MCF 10A (cell line): ENCODE data around the gene TMEM130. TPM values are rescaled to one million over a fixed set of nuclear protein-coding genes. Genes with fewer than 3 reads are reported as not detected.

Experiments
- BruUV-seq: library from RNA; stranded (reverse); fragments of 400-500 nt; replicated peaks from 2 replicates; lab custom pipeline; 2021; lab: Mats Ljungman, UMichigan
- CTCF ChIA-PET: fragments of 300-600 bp; sonication (Branson Sonifier 250); formaldehyde crosslinking; extraction: SDS; loops from one replicate; lab custom pipeline; 2021; ENCODE audit warnings: antibody characterized with exemption, inconsistent platforms; lab: Yijun Ruan, JAX
- POLR2A ChIA-PET: fragments of 300-600, 350-650 bp; sonication (Branson Sonifier 250); formaldehyde crosslinking; extraction: SDS; loops from one replicate; lab custom pipeline; 2020; ENCODE audit warnings: antibody characterized with exemption, inconsistent platforms; lab: Yijun Ruan, JAX
- DNase-seq: peaks from one replicate; pipeline ENCODE4 v3.0.0-alpha.2; 2018; ENCODE audit not compliant: unreplicated experiment
- H3K27ac Mint-ChIP-seq: one replicate; pipeline ENCODE4 v1.8.0; 2022; ENCODE audit warnings: mild to moderate bottlenecking, low read depth, mixed read lengths; ENCODE audit not compliant: unreplicated experiment
- H3K27me3 Mint-ChIP-seq: one replicate; pipeline ENCODE4 v1.8.0; 2022; ENCODE audit warnings: mixed read lengths; ENCODE audit not compliant: insufficient read depth, unreplicated experiment
- H3K36me3 Mint-ChIP-seq: one replicate; pipeline ENCODE4 v1.8.0; 2022; ENCODE audit warnings: mild to moderate bottlenecking, moderate library complexity, mixed read lengths; ENCODE audit not compliant: insufficient read depth, unreplicated experiment
- H3K4me1 Mint-ChIP-seq: one replicate; pipeline ENCODE4 v1.8.0; 2022; ENCODE audit warnings: mixed read lengths; ENCODE audit not compliant: insufficient read depth, unreplicated experiment
- H3K4me3 Mint-ChIP-seq: one replicate; pipeline ENCODE4 v1.8.0; 2022; ENCODE audit warnings: mild to moderate bottlenecking, moderate library complexity, mixed read lengths; ENCODE audit not compliant: unreplicated experiment
- H3K9me3 Mint-ChIP-seq: one replicate; pipeline ENCODE4 v1.8.0; 2022; ENCODE audit warnings: mixed read lengths; ENCODE audit not compliant: unreplicated experiment
- intact Hi-C: fragments of 100-400 bp; cut with micrococcal nuclease; formaldehyde crosslinking; loops from 2 replicates; pipeline ENCODE4 v1.14.1; 2022
- microRNA-seq: library from miRNA; unstranded; fragments of <30 nt; microRNA quantifications from one replicate; pipeline ENCODE4 v1.2.0, GENCODE V29; 2022
- total RNA-seq: library from RNA; stranded (reverse); gene quantifications from 2 replicates; pipeline ENCODE4 v1.2.3, GENCODE V29; 2022
- TF ChIP-seq, protein P1 (sequence below): fragments of 200-600 bp; IDR thresholded peaks from one replicate; pipeline ENCODE4 v1.8.0; 2022; ENCODE audit warnings: antibody characterized with exemption, mild to moderate bottlenecking; ENCODE audit not compliant: unreplicated experiment

Gene TMEM130
- total RNA-seq, 1 experiment from 2014 or later: not detected

DNA sequence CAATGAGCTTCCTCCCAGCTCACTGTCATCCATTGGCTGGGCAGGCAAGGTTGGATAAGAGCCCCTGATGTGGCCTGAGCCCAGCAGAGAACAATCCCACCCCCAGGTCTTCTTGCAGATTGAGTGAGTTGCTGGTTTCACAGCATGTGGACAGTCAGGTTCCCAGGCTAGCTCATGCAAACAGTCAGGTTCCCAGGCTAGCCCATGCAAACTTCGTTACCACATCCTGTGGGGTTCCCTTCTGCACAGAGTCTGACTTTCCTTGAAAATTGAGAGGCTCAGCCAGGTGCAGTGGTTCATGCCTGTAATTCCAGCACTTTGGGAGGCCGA, 67.1 kb downstream of the TMEM130 start:
- no peaks in the 10 kb centered on the region for H3K27me3 Mint-ChIP-seq
- H3K4me1 Mint-ChIP-seq: no peaks in the 10 kb centered on the region
- ChIA-PET CTCF (no interaction called here), POLR2A (interaction anchor here (0.7 kb wide), 1 partner anchor 515 kb away, joined by 4 read pairs; no protein-coding TSS in a partner anchor)
- DNase-seq: no peak
- H3K9me3 Mint-ChIP-seq: peaks cover 7% of the 10 kb centered on the region
- H3K27ac Mint-ChIP-seq: no peak overlapping the region
- BruUV-seq: no TSS peak
- no peaks in the 10 kb centered on the region for H3K36me3 Mint-ChIP-seq
- H3K4me3 Mint-ChIP-seq: no peak overlapping the region
- intact Hi-C loops: no loop called here
- TF ChIP-seq, protein P1, sequence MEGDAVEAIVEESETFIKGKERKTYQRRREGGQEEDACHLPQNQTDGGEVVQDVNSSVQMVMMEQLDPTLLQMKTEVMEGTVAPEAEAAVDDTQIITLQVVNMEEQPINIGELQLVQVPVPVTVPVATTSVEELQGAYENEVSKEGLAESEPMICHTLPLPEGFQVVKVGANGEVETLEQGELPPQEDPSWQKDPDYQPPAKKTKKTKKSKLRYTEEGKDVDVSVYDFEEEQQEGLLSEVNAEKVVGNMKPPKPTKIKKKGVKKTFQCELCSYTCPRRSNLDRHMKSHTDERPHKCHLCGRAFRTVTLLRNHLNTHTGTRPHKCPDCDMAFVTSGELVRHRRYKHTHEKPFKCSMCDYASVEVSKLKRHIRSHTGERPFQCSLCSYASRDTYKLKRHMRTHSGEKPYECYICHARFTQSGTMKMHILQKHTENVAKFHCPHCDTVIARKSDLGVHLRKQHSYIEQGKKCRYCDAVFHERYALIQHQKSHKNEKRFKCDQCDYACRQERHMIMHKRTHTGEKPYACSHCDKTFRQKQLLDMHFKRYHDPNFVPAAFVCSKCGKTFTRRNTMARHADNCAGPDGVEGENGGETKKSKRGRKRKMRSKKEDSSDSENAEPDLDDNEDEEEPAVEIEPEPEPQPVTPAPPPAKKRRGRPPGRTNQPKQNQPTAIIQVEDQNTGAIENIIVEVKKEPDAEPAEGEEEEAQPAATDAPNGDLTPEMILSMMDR: no peak

DNA sequence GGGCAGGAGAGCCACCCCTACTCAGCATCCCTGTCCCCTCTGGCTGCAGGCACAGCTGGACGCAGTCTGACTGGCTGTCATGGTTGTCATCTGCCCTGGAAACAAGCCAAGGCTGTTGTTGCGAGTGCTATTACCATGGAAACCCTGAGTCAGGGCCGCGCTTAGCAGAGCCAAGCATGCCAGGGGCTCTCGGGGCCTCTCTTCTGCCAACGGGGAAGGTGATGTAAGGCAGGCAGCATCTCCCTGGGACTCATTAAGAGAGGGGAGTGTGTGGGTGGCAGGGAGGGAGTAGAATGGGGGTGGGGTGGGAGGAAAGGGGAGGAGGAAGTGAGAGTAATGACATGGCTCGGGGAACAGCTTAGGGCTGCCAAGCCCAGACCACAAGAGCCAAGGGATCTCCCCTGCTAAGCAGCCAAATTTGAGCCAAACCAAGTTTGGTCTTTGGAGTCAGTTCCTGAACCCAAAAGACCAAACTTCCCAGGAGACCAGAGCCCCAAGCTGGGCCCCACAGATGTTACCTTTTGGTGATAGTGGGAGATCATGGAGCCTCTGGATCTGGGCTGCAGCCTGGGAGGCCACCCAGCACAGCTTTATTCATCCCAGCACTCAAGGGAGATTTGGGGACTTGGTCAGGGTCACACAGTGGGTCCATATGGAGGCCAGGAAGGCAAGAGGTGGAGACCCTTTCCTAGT, 67.6 kb downstream of the TMEM130 start:
- H3K4me3 Mint-ChIP-seq: no peak overlapping the region
- no peak overlapping the region for H3K27ac Mint-ChIP-seq
- peaks cover 7% of the 10 kb centered on the region for H3K9me3 Mint-ChIP-seq
- CTCF ChIA-PET: interaction anchor here (0.5 to 1.7 kb wide), 2 partner anchors 13 to 39 kb away, joined by 3 to 4 read pairs; no protein-coding TSS in a partner anchor
- BruUV-seq: no TSS peak
- DNase-seq: peak; percentile 69
- no peaks in the 10 kb centered on the region for H3K4me1 Mint-ChIP-seq
- H3K36me3 Mint-ChIP-seq: no peaks in the 10 kb centered on the region
- H3K27me3 Mint-ChIP-seq: no peaks in the 10 kb centered on the region
- intact Hi-C loops: no loop called here
- POLR2A ChIA-PET: no interaction called here
- TF ChIP-seq, protein P1: no peak

DNA sequence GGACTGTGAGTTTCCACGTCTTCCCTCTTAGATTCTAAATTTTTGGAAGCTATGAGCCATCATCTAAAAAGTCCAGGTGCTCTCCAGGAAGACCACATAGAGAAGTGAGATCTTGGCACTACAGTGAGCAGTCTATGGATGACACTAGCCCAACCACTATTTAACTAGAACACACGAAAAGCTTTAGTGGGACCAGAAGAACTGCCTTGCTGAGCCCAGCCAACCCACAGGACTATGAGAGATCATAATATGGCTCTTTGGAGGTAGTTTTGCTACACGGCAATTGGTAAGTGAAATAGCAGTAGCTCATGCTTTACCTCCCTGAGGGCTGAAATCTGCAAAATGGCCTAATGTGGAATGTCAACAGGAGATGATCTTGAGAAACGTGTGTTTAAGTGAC, 68.8 kb downstream of the TMEM130 start:
- POLR2A ChIA-PET: no interaction called here
- H3K27ac Mint-ChIP-seq: no peak overlapping the region
- intact Hi-C loops: no loop called here

DNA sequence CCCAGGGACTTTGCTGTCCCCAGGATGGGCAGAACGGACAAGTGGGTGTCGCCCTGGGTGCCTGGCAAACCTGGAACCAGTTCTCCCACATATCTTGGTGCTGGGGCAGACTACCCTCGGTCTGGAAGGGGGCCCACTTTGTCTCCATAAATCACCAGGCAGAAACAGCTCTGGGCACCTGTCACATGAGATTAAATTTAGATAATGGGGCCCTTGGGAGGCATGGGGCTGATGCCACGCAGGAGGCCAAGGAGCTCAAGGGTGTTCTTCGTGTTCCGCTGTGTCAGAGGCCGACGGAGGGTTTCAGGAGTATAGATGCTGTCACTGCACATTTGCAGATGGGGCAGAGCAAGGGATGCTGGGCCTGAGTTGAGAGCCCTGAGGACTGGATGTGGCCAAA, 72.7 kb downstream of the TMEM130 start:
- no peaks in the 10 kb centered on the region for H3K4me1 Mint-ChIP-seq
- intact Hi-C loops: no loop called here
- H3K27ac Mint-ChIP-seq: no peak overlapping the region
- no TSS peak for BruUV-seq
- no peak for DNase-seq
- ChIA-PET POLR2A (no interaction called here), CTCF (interaction anchor here (0.5 to 1.2 kb wide), 5 partner anchors 23 to 1391 kb away, joined by 3 to 7 read pairs (median 4); no protein-coding TSS in a partner anchor)
- TF ChIP-seq, protein P1: no peak
- no peak overlapping the region for H3K4me3 Mint-ChIP-seq
- no peaks in the 10 kb centered on the region for H3K27me3 Mint-ChIP-seq
- H3K36me3 Mint-ChIP-seq: no peaks in the 10 kb centered on the region
- peaks cover 7% of the 10 kb centered on the region for H3K9me3 Mint-ChIP-seq

More for the DNA sequence above, 68.8 kb downstream of the TMEM130 start:
- BruUV-seq: no TSS peak
- Mint-ChIP-seq H3K36me3 (no peaks in the 10 kb centered on the region), H3K9me3 (peaks cover 7% of the 10 kb centered on the region), H3K27me3 (no peaks in the 10 kb centered on the region), H3K4me3 (no peak overlapping the region), H3K4me1 (no peaks in the 10 kb centered on the region)
- TF ChIP-seq, protein P1: no peak
- CTCF ChIA-PET: interaction anchor here (0.7 to 1.7 kb wide), 4 partner anchors 31 to 55 kb away, joined by 3 to 4 read pairs (median 4); no protein-coding TSS in a partner anchor
- no peak for DNase-seq

Small RNA genes lying within 50 kb of the gene (microRNA-seq; reads per million reads assigned to microRNA genes)
- 1.6 reads per million, percentile 10 among the genes with 10 or more reads in this experiment for gene MIR3609

Other genes with a start within 250 kb of the TMEM130 start
- 30.4 and 31.5 TPM in 2 replicates for gene TRRAP, start 8.5 kb upstream of the TMEM130 start, total RNA-seq